ENCODE measurements around the gene PPM1K. TPM values are rescaled to one million over a fixed set of nuclear protein-coding genes. Genes with fewer than 3 reads are reported as not detected.

Gene PPM1K
- total RNA-seq, 1 experiment from 2014 or later, result 10.4 TPM

DNA sequence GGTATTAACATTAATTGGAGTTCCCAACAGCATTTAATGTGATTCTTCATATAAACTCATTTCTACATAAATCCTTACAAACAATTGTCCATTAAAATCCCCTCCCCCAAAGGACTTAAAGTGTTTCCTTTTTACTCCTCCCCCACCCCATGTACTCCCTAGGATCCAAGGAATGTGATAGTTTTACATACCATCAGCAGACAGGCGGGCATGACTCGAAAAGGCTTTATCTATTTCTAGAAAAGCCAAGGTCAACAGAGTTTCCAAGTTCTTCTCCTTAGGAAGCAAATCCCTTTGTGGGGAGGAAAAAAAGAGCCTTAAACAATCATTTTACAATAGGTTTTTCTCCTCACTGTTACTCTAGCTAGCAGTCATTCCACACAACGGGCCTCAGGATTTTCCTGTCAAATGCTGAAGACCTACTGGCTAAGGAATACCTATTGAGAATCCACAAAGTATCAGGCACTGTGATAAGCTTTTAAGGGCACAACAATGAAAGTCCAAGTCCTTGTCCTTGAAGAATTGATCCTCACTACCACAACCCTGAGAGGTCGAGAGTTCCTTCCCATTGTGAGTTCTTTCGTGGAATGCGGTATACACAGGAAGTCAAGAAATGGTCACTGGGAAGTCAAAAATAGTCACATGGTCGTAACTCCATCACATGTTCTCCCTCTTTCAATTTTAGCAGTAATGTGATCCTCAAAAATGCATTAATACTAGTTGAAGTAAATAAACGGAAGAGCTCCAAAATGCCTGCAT, 7.2 kb downstream of the PPM1K start:
- WGBS (ENCODE audit: extremely low coverage, insufficient read length, low lambda C conversion rate), result no CpG with 5 or more reads among the region's 8 CpGs
- H3K4me1 ChIP-seq (ENCODE audit: insufficient read depth, low read length), result no peaks in the 10 kb centered on the region
- H2BK12ac ChIP-seq (ENCODE audit: insufficient read length, low read depth, low read length), result no peak overlapping the region

More for the DNA sequence above, 7.2 kb downstream of the PPM1K start:
- H3K79me2 ChIP-seq (ENCODE audit: insufficient read depth, low read length), result no peaks in the 10 kb centered on the region
- peak overlapping the region in 2 of 3 experiments; percentile 31 to 78; a peak in 4 of 7 replicates for H3K27ac Mint-ChIP-seq
- no peaks in the 10 kb centered on the region for H3K27me3 ChIP-seq (ENCODE audit: insufficient read depth, low read length)
- no peak overlapping the region for H3K4ac ChIP-seq (ENCODE audit: low read depth, low read length)
- no peak overlapping the region for H2AK5ac ChIP-seq (ENCODE audit: insufficient read length, low read length)
- H3K14ac ChIP-seq (ENCODE audit: insufficient read depth, low read length), result no peak overlapping the region
- no peaks in the 10 kb centered on the region for H3K27me3 Mint-ChIP-seq (ENCODE audit: low read depth)
- no peak for DNase-seq
- no peak overlapping the region for H3K18ac ChIP-seq (ENCODE audit: insufficient read length, low read depth, low read length)
- H2BK20ac ChIP-seq (ENCODE audit: low read depth, low read length, poor library complexity, severe bottlenecking), result peak overlapping the region; percentile 26
- no peak overlapping the region for H3K9ac ChIP-seq (ENCODE audit: extremely low read depth, insufficient read length, low read length)
- H3K56ac ChIP-seq (ENCODE audit: insufficient read length, low read depth, low read length), result no peak overlapping the region
- H2BK120ac ChIP-seq (ENCODE audit: low read depth, low read length, poor library complexity, severe bottlenecking), result peak overlapping the region; percentile 26
- H3K79me1 ChIP-seq (ENCODE audit: insufficient read depth, low read depth, low read length, poor library complexity, severe bottlenecking), result no peaks in the 10 kb centered on the region
- H2BK15ac ChIP-seq (ENCODE audit: low read depth, low read length), result no peak overlapping the region
- H3K4me1 Mint-ChIP-seq, result peaks cover 25 to 49% of the 10 kb centered on the region in 2 experiments
- peaks cover 8% of the 10 kb centered on the region for H3K9me3 ChIP-seq (ENCODE audit: control insufficient read depth, low read depth, low read length)
- TF ChIP-seq, protein P1, sequence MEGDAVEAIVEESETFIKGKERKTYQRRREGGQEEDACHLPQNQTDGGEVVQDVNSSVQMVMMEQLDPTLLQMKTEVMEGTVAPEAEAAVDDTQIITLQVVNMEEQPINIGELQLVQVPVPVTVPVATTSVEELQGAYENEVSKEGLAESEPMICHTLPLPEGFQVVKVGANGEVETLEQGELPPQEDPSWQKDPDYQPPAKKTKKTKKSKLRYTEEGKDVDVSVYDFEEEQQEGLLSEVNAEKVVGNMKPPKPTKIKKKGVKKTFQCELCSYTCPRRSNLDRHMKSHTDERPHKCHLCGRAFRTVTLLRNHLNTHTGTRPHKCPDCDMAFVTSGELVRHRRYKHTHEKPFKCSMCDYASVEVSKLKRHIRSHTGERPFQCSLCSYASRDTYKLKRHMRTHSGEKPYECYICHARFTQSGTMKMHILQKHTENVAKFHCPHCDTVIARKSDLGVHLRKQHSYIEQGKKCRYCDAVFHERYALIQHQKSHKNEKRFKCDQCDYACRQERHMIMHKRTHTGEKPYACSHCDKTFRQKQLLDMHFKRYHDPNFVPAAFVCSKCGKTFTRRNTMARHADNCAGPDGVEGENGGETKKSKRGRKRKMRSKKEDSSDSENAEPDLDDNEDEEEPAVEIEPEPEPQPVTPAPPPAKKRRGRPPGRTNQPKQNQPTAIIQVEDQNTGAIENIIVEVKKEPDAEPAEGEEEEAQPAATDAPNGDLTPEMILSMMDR (conservative IDR thresholded peaks at IDR 0.05), result no peak
- H3K23me2 ChIP-seq (ENCODE audit: insufficient read length, low read depth, low read length, poor library complexity, severe bottlenecking), result no peaks in the 10 kb centered on the region
- no peak overlapping the region for H4K8ac ChIP-seq (replicated peaks; ENCODE audit: insufficient read length, low read depth, low read length)
- H4K91ac ChIP-seq (ENCODE audit: insufficient read length, low read depth, low read length), result no peak overlapping the region
- H4K5ac ChIP-seq (ENCODE audit: insufficient read length, low read depth, low read length), result no peak overlapping the region
- no peak overlapping the region for H3K4me2 ChIP-seq (ENCODE audit: insufficient read depth, insufficient read length, low read length)
- no peak overlapping the region for H3K23ac ChIP-seq (ENCODE audit: insufficient read length, low read depth, low read length)
- no peak overlapping the region for H3K4me3 Mint-ChIP-seq
- H2BK5ac ChIP-seq (ENCODE audit: insufficient read length, low read length), result no peak overlapping the region
- H3K9me3 Mint-ChIP-seq, result peaks cover 12 to 16% of the 10 kb centered on the region in 2 experiments
- peak overlapping the region; percentile 48 for H3K27ac ChIP-seq (ENCODE audit: insufficient read length, low read depth, low read length)
- H3T11ph ChIP-seq (ENCODE audit: low read length), result peak overlapping the region; percentile 29
- H3K36me3 Mint-ChIP-seq (ENCODE audit: insufficient read depth in 1 of 3, low read depth in 3 of 3), result peaks cover 19 to 30% (median 23%) of the 10 kb centered on the region in 3 experiments
- H4K20me1 ChIP-seq (ENCODE audit: control insufficient read depth, insufficient read depth, insufficient read length), result no peaks in the 10 kb centered on the region
- H2AFZ ChIP-seq (ENCODE audit: low read length), result no peak overlapping the region

All from H9 (cell line).